Astrocyte of the cerebellum (primary cell): Measurements from ENCODE around the gene LRP6.

Experiments
- DNase-seq: peaks from one replicate; pipeline ENCODE4 v3.0.0-alpha.2; 2011; ENCODE audit warnings: low read depth
- H3K4me3 ChIP-seq: 2 replicates; pipeline ENCODE4 v1.5.1; 2011; ENCODE audit warnings: mild to moderate bottlenecking, low read depth, low read length, moderate library complexity
- in situ Hi-C: cut with HindIII; loops from 2 replicates; pipeline ENCODE4 v1.10.0; 2017; ENCODE audit warnings: low sequenced_read_pairs
- TF ChIP-seq, protein P1 (sequence below): IDR thresholded peaks from 2 replicates; pipeline ENCODE4 v1.5.1; 2012; ENCODE audit warnings: low read length, low read depth, moderate library complexity, mild to moderate bottlenecking; ENCODE audit errors: missing control alignments

LRP6 gene

GRCh38 chr12:12185414-12185813, 81.4 kb downstream of the LRP6 start:
- in situ Hi-C loops = no loop called here
- DNase-seq = no peak
- TF ChIP-seq, protein P1, sequence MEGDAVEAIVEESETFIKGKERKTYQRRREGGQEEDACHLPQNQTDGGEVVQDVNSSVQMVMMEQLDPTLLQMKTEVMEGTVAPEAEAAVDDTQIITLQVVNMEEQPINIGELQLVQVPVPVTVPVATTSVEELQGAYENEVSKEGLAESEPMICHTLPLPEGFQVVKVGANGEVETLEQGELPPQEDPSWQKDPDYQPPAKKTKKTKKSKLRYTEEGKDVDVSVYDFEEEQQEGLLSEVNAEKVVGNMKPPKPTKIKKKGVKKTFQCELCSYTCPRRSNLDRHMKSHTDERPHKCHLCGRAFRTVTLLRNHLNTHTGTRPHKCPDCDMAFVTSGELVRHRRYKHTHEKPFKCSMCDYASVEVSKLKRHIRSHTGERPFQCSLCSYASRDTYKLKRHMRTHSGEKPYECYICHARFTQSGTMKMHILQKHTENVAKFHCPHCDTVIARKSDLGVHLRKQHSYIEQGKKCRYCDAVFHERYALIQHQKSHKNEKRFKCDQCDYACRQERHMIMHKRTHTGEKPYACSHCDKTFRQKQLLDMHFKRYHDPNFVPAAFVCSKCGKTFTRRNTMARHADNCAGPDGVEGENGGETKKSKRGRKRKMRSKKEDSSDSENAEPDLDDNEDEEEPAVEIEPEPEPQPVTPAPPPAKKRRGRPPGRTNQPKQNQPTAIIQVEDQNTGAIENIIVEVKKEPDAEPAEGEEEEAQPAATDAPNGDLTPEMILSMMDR = no peak

DNA sequence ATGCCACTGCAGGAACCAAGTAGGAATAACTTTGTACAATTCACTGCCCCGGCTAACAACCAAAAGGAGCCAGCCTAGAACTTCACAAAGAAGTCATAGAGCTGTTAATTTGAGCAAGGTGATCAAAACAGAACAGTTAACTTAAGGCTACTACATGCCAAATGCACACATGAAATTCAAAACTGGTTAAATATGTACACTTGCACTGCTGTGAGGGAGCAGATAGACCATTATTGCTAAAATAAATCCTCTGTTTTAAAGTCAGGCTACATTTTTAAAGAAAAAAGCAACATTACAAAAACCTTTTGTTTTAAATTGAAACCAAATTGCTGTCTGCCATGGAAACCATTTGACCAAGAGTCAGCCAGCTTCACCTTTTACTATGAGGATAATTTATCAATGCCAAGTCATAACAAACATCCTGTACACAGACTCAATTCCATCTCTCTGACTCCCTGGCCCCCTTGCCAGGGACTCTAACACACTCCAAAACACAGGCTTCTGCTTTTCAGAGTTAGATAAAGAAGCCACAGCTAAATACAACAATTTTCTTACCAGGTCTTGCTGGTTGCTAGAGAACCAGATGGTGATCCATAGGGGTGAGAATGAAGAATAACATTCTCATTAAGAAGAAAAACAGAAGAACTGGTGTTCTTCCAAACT, 84.0 kb downstream of the LRP6 start:
- in situ Hi-C loops = no loop called here
- peak; percentile 56 for DNase-seq
- TF ChIP-seq, protein P1 = no peak
- no peak overlapping the region for H3K4me3 ChIP-seq

More at GRCh38 chr12:12185414-12185813, 81.4 kb downstream of the LRP6 start:
- no peak overlapping the region for H3K4me3 ChIP-seq

- in situ Hi-C loops = no loop called here
- TF ChIP-seq, protein P1 = no peak
- DNase-seq = peak; percentile 65
- H3K4me3 ChIP-seq = no peak overlapping the region
Measured at GRCh38 chr12:12181511-12181910, 85.3 kb downstream of the LRP6 start.

GRCh38 chr12:12180575-12180974, 86.3 kb downstream of the LRP6 start:
- DNase-seq = no peak
- in situ Hi-C loops = no loop called here
- no peak overlapping the region for H3K4me3 ChIP-seq
- TF ChIP-seq, protein P1 = no peak

GRCh38 chr12:12180136-12180535, 86.7 kb downstream of the LRP6 start:
- TF ChIP-seq, protein P1 = no peak
- H3K4me3 ChIP-seq = no peak overlapping the region
- in situ Hi-C loops = no loop called here
- no peak for DNase-seq

DNA sequence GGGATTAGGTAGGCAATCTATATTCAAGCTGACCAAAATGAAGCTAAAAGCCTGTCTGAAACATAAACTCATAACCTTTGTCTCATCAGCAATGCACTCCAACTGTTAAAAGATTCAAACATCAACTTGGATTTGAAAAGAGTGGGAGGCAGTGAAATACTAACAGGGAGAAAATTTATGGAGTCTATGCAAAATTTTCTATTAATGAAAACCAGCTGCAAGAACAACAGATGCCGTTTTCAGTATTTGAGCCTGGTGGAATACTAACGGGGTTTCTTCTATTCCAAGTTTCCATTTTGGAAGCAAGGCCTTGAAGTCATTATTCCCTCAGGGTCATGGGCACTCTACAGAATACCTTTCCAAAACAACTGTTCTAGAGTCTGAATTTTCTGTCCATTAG, 88.3 kb downstream of the LRP6 start:
- in situ Hi-C loops = no loop called here
- TF ChIP-seq, protein P1 = no peak
- no peak for DNase-seq

More for the DNA sequence above, 88.3 kb downstream of the LRP6 start:
- no peak overlapping the region for H3K4me3 ChIP-seq
